Umbilical cord (tissue), 2 donors: ENCODE results near the gene ALX3. TPM values are rescaled to one million over a fixed set of nuclear protein-coding genes. Genes with fewer than 3 reads are reported as not detected.
"Not testable (repeated sequence)": the region's sequence is repeated elsewhere in the genome, so short reads cannot be mapped to it uniquely, and the experiment has no call there.

ENCODE experiments used
- DNase-seq: peaks from one replicate; pipeline ENCODE4 v3.0.0-alpha.2; 2015; ENCODE audit warnings: low spot score
- total RNA-seq: library from RNA; depleted of rRNA; stranded (reverse); fragments of >200 nt; gene quantifications from one replicate; pipeline ENCODE4 v1.2.3, GENCODE V29; 2014; ENCODE audit warnings: low replicate concordance; ENCODE audit not compliant: insufficient read depth

Gene ALX3
- total RNA-seq, 1 donor from 2014 or later, result 0.48 TPM

DNA sequence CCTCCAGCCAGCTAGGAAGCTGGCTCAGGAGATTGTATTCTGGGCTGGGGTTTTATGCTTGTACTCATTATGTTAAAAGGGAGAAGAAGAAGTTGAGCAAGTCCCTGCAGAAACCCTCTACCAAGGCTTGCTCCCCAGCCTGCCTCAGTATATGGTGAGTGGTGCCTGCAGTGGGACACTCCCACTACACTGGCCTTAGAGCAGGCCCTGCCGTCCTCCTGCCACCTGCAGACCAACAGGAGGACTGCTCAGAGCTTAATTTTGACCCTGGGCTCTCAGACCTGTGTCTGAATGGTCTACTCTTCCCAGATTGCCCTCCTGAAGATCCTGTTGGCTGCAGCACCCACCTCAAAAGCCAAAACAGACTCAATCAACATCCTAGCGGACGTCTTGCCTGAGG is 23.0 kb downstream of the ALX3 start:
- DNase-seq, result no peak

DNA sequence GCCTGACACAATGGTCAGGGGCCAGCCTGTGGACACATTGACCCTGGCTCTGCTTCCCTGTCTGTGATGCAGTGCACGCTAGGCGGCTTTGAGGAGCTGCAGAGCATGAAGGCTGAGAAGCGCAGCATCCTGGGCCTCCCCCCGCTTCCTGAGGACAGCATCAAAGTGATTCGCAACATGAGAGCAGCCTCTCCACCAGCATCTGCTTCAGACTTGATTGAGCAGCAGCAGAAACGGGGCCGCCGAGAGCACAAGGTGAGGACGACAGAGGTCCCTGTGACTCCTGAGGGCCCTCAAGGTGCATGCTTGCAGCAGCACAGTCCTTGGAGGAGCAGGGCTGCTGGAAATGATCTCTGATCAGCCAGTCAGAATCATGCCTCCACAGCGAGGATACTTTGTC is 27.5 kb downstream of the ALX3 start:
- DNase-seq, result no peak

DNA sequence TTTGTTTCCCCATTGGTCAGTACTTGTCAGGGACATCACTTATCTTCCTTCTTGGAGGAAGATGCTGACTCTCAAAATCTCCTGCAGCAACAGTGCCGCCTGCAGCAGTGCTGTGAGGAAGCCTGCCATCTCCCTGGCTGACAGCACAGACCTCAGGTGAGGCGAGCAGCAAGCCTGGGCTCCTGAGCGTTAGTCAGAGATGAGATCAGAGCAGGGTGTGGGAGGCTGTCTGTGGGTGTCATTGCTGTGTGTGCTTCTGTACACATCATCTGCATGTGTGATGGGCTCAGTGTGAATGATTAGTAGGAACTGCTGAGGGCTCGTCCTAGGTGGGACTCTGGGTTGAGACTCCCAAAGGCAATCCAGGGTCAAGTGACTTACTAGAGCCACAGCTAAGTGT is 29.9 kb downstream of the ALX3 start:
- DNase-seq, result no peak

DNA sequence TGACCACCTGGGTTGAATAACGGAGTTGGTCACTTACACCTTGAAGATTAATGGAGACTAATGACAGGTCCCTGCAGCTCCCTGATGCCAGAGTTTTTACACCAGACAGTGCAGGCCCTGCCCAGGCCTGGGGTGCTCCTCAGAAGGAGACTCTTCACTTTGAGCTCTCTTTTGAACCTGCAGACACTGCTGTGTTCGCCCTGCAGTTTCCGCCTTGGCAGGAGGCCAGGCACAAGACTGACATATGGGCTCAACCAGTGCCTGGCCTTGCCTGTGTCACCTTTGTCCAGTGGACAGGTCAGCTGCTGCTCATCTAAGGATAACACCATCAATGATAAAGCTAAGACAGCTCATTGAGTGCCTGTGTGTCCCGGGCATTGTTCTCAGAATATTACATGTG is 30.8 kb downstream of the ALX3 start:
- DNase-seq, result no peak

- no peak for DNase-seq
Measured at GRCh38 chr1:110038271-110038670, 32.2 kb downstream of the ALX3 start.

GRCh38 chr1:110035236-110035752 is 35.2 kb downstream of the ALX3 start:
- DNase-seq, result peak; percentile 14

DNA sequence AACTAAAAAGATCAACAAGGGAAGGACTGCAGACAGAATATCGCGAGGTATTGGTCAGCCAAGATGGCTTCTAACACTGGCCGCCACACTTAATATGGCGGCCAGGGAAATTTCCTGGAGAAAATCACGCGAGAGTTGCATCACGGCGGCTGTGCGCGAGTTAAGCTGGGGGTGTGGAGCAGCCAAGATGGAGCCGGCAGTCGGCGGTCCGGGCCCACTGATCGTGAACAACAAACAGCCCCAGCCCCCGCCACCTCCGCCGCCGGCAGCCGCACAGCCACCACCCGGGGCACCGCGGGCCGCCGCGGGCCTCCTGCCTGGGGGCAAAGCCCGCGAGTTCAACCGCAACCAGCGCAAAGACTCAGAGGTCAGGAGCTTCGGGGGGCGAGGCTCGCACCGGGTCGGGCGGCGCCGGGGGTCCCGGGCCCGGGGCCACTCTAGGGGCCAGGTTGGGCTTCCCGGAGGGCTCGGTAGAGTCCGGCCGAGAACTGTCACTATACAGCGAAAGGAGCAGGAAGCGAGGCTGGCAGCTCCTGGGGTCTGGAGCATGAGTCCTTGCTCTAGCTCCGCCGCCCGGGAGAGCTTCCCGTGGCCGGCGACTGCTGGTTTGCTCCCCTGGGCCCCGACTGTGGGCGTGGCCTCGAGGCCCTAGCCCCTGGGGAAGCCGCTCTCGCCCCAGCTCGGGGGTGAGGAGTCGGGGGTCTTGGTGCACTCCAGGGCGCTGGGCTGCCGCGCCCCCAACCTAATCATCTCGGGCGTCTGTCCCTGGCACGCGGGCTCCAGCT is 35.8 kb downstream of the ALX3 start, which contains the start of gene STRIP1:
Gene STRIP1 (plus strand): TSS at position 174 of the 785 bp plus-strand sequence. CDS start 14 bp downstream, at position 188.
- peak; percentile 98 for DNase-seq

DNA sequence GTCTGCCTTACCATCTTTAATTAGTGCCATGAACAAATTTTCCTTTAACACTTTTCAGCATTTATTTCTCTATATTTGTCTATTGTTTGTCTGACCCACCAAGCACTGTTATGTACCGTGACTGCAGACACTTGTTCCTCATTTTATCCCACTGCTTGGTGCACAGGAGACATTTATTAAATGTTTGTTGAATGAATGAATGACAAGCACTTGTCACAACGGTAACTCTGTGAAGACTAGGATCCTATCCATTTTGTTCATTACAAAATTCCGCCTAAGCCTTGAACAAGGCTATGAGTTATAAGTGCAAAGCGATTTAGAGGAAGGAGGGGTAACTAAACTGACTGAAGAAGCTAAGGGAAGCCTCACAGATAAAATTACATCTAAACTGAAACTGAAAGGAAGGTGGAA is 36.4 kb downstream of the ALX3 start:
- no peak for DNase-seq

DNA sequence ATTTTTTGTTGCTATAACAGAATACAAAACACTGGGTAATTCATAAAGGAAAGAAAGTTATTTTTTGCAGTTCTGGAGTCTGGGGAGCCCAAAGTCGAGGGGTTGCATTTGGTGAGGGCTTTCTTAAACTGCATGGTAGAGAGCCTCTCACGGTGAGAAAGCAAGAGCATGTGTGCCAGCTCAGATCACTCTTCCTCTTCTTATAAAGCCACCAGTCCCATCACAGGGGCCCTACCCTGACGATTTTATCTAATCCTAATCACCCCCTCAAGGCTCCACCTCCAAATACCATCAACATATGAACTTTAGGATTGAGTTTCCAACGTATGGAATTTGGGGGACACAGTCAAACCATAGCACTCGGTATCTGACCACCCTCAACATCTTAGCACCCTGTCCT is 37.1 kb downstream of the ALX3 start:
- no peak for DNase-seq

- no peak for DNase-seq
Measured at GRCh38 chr1:110032327-110032726, 38.1 kb downstream of the ALX3 start.

- DNase-seq, result not testable (repeated sequence)
Measured at GRCh38 chr1:110030687-110031086, 39.8 kb downstream of the ALX3 start.

GRCh38 chr1:110024613-110025012 is 45.9 kb downstream of the ALX3 start:
- no peak for DNase-seq

GRCh38 chr1:110021285-110021684 is 49.2 kb downstream of the ALX3 start:
- DNase-seq, result no peak

- DNase-seq, result no peak
Measured at GRCh38 chr1:110019770-110020169, 50.7 kb downstream of the ALX3 start.

DNA sequence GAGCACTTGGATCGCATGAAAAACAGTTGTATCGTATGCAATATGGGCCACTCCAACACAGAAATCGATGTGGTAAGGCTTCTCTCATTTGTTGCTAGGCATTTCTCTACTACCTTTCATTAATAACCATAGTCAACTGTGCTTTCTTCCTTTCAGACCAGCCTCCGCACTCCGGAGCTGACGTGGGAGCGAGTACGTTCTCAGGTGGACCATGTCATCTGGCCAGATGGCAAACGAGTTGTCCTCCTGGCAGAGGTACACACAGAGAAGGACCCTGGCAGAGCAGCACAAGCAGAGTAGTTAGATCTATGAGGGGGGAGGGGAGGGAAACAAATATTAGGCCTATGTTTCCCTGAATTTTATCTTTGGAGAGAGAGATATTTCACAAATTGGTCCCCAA is 52.1 kb downstream of the ALX3 start:
- no peak for DNase-seq

DNA sequence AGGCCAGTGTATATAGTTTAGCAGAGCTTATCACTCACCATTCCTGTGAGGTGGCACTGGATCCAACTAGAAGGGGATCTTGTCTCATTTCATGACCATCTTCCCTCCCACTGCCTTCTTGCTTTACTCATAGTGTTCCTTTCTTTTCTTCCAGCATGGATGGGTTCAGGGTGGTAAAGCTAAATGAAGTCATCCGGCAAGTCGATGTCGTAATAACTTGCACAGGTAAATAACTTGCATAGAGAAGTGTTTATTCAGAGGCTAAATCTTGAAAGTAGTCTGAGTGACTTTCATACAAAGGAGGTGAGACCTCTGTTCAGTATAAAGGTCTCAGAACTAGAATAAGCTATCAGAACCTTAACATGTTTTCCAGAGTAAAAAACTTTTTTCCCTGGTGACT is 52.7 kb downstream of the ALX3 start:
- no peak for DNase-seq

- peak; percentile 92 for DNase-seq
Measured at GRCh38 chr1:110012100-110012780, 58.2 kb downstream of the ALX3 start.

DNA sequence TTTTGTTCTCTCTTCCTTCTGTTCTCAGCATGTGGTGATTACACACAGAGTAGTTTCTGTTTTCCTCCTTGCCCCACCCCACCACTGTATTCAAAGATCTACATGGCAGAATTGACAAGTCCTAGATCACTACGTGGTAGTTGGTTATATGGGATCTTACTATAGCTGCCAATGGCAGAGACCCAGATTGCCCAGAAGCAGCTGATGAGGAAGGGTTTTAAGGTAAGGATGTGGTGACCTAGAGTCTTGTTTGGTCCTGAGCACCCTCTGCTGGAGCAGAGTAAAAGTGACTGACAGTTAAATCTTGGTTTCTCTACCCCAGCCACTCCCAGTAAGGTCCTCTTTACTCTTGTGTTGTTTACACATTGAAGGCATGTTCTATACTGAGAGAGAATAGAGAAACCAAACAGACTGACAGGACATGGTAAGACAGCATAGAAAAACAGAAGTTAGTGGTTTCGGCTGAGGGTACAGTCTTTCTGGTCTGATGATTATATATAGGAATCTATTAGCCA is 58.9 kb downstream of the ALX3 start:
- peak; percentile 73 for DNase-seq
